Brain microvascular endothelial cell (primary cell): Measurements from ENCODE around the gene SF3B2.
"Not testable (repeated sequence)": the region's sequence is repeated elsewhere in the genome, so short reads cannot be mapped to it uniquely, and the experiment has no call there.

ENCODE experiments used
- DNase-seq: peaks from one replicate; pipeline ENCODE4 v3.0.0-alpha.2; 2020
- H3K27ac ChIP-seq: fragments of 250-450 bp; sonication (Bioruptor Pico); 2 replicates; pipeline ENCODE4 v1.5.1; 2020; ENCODE audit warnings: mild to moderate bottlenecking, moderate library complexity
- H3K27me3 ChIP-seq: fragments of 250-450 bp; sonication (Bioruptor Pico); replicated peaks from 2 replicates; pipeline ENCODE4 v1.5.1; 2020; ENCODE audit warnings: mild to moderate bottlenecking
- H3K36me3 ChIP-seq: fragments of 250-450 bp; sonication (Bioruptor Pico); replicated peaks from 2 replicates; pipeline ENCODE4 v1.5.1; 2020; ENCODE audit warnings: mild to moderate bottlenecking
- H3K4me3 ChIP-seq: 2 replicates; pipeline ENCODE4 v1.5.1; 2011; ENCODE audit warnings: low read depth, mild to moderate bottlenecking, control low read depth, low read length, moderate library complexity
- CTCF ChIP-seq: IDR thresholded peaks from 2 replicates; pipeline ENCODE4 v1.5.1; 2011; ENCODE audit warnings: low read depth, mild to moderate bottlenecking, moderate library complexity, low read length, control low read depth, inconsistent platforms; ENCODE audit errors: missing control alignments
- in situ Hi-C: cut with HindIII; loops from 2 replicates; pipeline ENCODE4 v1.10.0; 2017; ENCODE audit warnings: low sequenced_read_pairs, low pct_ligation_motif_present

The SF3B2 gene

DNA sequence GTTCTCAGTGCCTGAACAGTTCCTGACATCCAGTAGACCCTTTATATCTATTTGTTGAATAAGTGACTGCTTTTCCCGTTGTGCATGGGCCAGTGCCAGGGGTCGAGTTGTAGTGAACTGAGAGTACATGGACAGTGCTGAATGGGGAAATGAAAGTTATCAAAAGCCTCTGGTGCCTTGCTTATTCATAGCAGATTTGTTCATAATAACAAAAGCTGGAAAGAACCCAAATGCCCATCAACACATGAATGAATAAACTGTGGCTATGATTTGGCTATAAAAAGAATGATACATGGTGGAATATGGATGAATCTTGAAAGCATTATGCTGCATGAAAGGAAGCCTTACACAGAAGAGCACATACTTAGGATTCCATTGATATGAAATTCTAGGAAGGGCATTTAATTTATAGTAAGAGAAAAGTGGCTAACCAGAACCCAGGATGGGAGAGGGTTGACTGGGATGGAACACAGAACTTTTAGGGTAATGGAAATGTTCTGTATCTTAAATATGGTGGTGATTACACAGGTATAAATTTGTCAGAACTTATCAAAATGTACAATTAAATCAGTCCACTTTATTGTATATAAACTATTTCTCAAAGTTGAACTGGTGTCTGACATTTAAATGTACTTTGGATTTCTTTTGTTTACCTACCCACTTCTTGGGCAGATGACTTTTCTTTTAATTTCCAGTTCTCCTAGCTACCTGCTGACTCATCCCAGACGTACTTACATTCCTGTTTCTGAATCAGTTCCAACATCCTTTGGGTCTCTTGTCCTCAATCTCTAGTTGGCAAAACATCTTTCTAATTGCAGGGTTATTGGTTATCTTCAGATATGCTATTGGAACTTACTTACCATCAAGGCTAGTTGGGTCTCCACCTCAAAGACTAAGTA is 60.7 kb downstream of the SF3B2 start:
- H3K27ac ChIP-seq: peak overlapping the region; percentile 92
- in situ Hi-C loops: no loop called here
- H3K4me3 ChIP-seq: no peak overlapping the region
- H3K27me3 ChIP-seq: no peaks in the 10 kb centered on the region
- H3K36me3 ChIP-seq: no peaks in the 10 kb centered on the region
- no peak for TF ChIP-seq CTCF
- DNase-seq: peak; percentile 84

GRCh38 chr11:66114957-66115356 is 62.8 kb downstream of the SF3B2 start:
- in situ Hi-C loops, H3K36me3 ChIP-seq, H3K4me3 ChIP-seq, DNase-seq, H3K27me3 ChIP-seq: not testable (repeated sequence)
- peak overlapping the region; percentile 92 for H3K27ac ChIP-seq

DNA sequence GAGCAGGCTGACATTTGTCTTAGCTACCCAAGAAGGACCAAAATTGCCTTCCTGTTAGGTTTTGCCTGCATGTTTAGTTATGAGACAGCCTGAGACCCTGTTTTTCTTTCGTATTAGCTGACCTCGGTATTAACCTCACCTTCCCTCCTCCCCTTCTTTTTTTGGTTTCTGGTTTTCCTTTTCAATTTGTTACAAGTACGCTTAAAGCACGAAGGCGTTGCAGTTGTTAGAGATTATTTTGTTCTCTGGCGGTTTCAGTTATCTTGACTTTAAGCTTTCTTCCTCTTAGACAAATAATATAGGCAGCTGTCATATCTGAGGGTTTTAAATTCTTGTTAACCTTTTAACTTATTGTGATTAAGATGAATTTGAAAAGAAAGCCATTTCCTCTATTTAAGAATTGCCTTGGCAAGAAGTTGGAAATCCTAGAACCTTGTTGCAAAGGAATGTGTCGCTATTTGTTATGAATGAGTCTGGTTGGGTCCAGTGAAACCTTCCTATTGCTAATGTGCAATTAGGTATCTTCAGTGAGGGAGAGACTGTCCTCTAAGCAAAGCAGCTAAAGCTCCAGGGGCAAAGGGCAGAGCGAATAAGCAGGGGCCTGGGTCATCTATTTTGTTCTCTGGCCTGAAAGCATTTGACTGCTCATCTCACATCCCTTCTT is 63.6 kb downstream of the SF3B2 start:
- TF ChIP-seq CTCF: no peak
- no peak for DNase-seq
- no peaks in the 10 kb centered on the region for H3K36me3 ChIP-seq
- H3K4me3 ChIP-seq: no peak overlapping the region
- peak overlapping the region; percentile 92 for H3K27ac ChIP-seq
- in situ Hi-C loops: no loop called here
- no peaks in the 10 kb centered on the region for H3K27me3 ChIP-seq

DNA sequence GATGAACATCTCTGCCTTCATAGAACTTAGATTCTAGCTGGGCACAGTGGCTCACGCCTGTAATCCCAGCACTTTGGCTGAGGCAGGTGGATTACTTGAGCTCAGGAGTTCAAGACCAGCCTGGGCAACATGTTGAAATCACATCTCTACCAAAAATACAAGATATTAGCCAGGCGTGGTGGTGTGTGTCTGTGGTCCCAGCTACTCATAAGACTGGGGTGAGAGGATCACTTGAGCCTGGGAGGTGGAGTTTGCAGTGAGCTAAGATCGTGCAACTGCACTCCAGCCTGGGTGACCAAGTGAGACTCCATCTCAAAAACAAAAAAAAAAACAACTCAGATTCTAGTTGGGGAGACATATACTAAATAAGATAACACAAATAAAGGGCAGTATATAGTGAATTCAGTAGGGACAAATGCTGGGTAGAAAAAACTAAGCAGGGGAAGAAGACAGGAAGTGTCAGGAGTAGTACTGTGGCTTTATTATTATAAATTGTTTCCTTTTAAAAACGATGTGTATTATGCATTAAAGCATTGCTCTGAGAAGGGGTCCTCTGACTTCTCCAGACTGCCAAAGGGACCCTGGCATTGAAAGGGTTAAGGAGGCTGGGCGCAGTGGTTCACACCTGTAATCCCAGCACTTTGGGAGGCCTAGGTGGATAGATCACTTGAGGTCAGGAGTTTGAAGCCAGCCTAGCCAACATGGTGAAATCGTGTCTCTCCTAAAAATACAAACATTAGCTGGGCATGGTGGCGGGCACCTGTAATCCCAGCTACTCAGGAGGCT is 64.6 kb downstream of the SF3B2 start:
- H3K36me3 ChIP-seq: no peaks in the 10 kb centered on the region
- H3K4me3 ChIP-seq: no peak overlapping the region
- H3K27ac ChIP-seq: peak overlapping the region; percentile 92
- no peaks in the 10 kb centered on the region for H3K27me3 ChIP-seq
- in situ Hi-C loops: no loop called here
- TF ChIP-seq CTCF: no peak
- DNase-seq: no peak

GRCh38 chr11:66118847-66119246 is 66.7 kb downstream of the SF3B2 start:
- in situ Hi-C loops: no loop called here
- peak overlapping the region; percentile 97 for H3K27ac ChIP-seq
- no peak for TF ChIP-seq CTCF

More at GRCh38 chr11:66118847-66119246, 66.7 kb downstream of the SF3B2 start:
- DNase-seq: no peak
- H3K27me3 ChIP-seq: no peaks in the 10 kb centered on the region
- no peak overlapping the region for H3K4me3 ChIP-seq
- no peaks in the 10 kb centered on the region for H3K36me3 ChIP-seq
